Cardiac muscle cell (in vitro differentiated cells and primary cell): Measurements from ENCODE around the gene SAMD3. TPM values are rescaled to one million over a fixed set of nuclear protein-coding genes. Genes with fewer than 3 reads are reported as not detected.

ENCODE experiments used
- DNase-seq, 2 donors: peaks; one replicate each; pipeline versions ENCODE4 v3.0.0 to v3.0.0-alpha.2; 2010 to 2017; ENCODE audit warnings: low read depth in 1 of 2, low spot score in 1 of 2
- H3K27ac ChIP-seq: fragments of 200-600 bp; sonication (generic); 2 replicates; pipeline ENCODE4 v1.5.1; 2016
- H3K27me3 ChIP-seq: fragments of 200-600 bp; sonication (generic); 2 replicates; pipeline ENCODE4 v1.6.0; 2016; ENCODE audit warnings: control low read depth
- H3K36me3 ChIP-seq: fragments of 200-600 bp; sonication (generic); 2 replicates; pipeline ENCODE4 v1.5.1; 2016; ENCODE audit warnings: control low read depth
- H3K4me1 ChIP-seq: fragments of 200-600 bp; sonication (generic); 2 replicates; pipeline ENCODE4 v1.8.1; 2017; ENCODE audit warnings: low read depth, mild to moderate bottlenecking, mixed run types
- H3K4me3 ChIP-seq: fragments of 200-600 bp; sonication (generic); 2 replicates; pipeline ENCODE4 v1.5.1; 2016; ENCODE audit warnings: mild to moderate bottlenecking
- H3K9me3 ChIP-seq: fragments of 200-600 bp; sonication (generic); 2 replicates; pipeline ENCODE4 v1.5.1; 2017; ENCODE audit warnings: low read depth, mild to moderate bottlenecking, control low read depth
- polyA plus RNA-seq: library from polyadenylated mRNA; unstranded; fragments of >200 nt; fragmentation: Nextera tagmentation; extraction: Ambion mirVana; gene quantifications from 2 replicates; pipeline ENCODE4 v1.2.1, GENCODE V29; 2016
- total RNA-seq: library from RNA; depleted of rRNA; stranded (reverse); fragments of >200 nt; gene quantifications from 2 replicates; pipeline ENCODE4 v1.2.3, GENCODE V29; 2016
- TF ChIP-seq, protein P1 (sequence below): IDR thresholded peaks from 2 replicates; pipeline ENCODE4 v1.5.1; 2012; ENCODE audit warnings: low read depth, mild to moderate bottlenecking, low read length

SAMD3 gene
- total and polyA plus RNA-seq, 2 experiments from 2014 or later = not detected

DNA sequence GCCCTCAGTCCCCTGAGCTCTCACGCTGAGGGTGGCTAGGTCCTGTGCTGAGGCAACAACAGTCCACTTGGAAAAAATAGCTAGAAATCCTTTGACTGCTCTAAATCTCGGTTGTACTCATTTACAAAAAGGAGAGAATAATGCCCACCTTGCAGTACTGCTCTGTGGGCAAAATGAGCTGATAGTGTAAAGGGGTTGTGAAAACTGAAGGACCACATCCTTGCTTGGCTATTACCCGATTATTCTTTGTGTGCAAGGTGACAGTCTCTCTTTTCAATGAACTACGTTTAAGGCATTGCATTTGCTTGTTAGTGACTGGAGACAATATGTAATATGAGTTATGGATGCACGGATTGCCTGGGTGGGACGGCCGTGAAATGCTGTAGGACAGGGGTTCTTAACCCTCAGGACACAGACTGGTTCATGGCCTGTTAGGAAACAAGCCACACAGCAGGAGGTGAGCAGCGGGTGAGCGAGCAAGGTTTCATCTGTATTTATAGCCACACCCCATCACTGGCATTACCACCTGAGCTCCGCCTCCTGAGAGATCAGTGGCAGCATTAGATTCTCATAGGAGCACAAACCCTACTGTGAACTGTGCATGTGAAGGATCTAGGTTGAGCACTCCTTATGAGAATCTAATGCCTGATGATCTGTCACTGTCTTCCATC is 14.6 kb downstream of the SAMD3 start:
- no peaks in the 10 kb centered on the region for H3K4me1 ChIP-seq
- H3K9me3 ChIP-seq = no peaks in the 10 kb centered on the region
- TF ChIP-seq, protein P1, sequence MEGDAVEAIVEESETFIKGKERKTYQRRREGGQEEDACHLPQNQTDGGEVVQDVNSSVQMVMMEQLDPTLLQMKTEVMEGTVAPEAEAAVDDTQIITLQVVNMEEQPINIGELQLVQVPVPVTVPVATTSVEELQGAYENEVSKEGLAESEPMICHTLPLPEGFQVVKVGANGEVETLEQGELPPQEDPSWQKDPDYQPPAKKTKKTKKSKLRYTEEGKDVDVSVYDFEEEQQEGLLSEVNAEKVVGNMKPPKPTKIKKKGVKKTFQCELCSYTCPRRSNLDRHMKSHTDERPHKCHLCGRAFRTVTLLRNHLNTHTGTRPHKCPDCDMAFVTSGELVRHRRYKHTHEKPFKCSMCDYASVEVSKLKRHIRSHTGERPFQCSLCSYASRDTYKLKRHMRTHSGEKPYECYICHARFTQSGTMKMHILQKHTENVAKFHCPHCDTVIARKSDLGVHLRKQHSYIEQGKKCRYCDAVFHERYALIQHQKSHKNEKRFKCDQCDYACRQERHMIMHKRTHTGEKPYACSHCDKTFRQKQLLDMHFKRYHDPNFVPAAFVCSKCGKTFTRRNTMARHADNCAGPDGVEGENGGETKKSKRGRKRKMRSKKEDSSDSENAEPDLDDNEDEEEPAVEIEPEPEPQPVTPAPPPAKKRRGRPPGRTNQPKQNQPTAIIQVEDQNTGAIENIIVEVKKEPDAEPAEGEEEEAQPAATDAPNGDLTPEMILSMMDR = no peak
- no peak overlapping the region for H3K4me3 ChIP-seq
- H3K36me3 ChIP-seq = no peaks in the 10 kb centered on the region
- no peak overlapping the region for H3K27ac ChIP-seq
- H3K27me3 ChIP-seq = no peaks in the 10 kb centered on the region
- no peak for DNase-seq

DNA sequence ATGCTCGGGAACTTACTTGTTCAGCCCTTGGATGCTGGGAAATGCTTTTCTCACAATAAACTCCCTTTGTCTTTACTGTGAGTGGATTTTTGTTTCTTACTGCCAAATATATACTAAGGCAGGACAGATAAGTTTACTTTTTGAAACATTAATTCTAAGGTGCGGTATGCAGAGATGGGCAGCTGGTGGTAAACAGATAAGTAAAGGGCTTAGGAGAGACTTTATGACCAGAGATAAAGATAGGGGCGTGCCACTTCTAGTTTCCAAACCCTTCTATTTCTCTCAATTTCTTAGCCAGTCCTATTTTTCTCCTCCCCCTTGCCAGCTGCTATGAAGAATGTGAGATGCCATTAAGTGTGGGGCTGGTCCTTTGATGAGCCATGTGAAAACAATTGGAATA is 16.3 kb downstream of the SAMD3 start:
- Histone ChIP-seq H3K4me1 (no peaks in the 10 kb centered on the region), H3K27me3 (no peaks in the 10 kb centered on the region), H3K9me3 (no peaks in the 10 kb centered on the region), H3K36me3 (no peaks in the 10 kb centered on the region), H3K27ac (no peak overlapping the region), H3K4me3 (no peak overlapping the region)
- TF ChIP-seq, protein P1 = no peak
- no peak for DNase-seq

DNA sequence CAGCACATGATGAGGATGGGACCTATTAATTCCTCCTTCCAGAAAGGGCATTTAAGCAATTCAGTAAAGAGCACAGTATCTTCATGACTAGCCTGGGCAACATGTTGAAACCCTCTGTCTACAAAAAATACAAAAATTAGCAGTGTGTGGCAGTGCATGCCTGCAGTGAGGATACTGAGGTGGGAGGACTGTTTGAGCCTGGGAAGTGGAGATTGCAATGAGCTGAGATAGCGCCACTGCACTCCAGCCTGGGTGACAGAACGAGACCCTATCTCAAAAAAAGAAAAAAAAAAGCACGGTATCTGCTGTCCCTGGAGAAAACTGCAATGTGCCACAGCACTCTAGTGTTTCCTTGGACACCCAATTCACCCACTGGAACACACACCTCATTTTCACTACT is 18.4 kb downstream of the SAMD3 start:
- H3K27ac ChIP-seq = no peak overlapping the region
- H3K4me3 ChIP-seq = no peak overlapping the region
- DNase-seq = no peak
- TF ChIP-seq, protein P1 = no peak
- H3K27me3 ChIP-seq = no peaks in the 10 kb centered on the region
- H3K9me3 ChIP-seq = no peaks in the 10 kb centered on the region
- no peaks in the 10 kb centered on the region for H3K36me3 ChIP-seq
- no peaks in the 10 kb centered on the region for H3K4me1 ChIP-seq

DNA sequence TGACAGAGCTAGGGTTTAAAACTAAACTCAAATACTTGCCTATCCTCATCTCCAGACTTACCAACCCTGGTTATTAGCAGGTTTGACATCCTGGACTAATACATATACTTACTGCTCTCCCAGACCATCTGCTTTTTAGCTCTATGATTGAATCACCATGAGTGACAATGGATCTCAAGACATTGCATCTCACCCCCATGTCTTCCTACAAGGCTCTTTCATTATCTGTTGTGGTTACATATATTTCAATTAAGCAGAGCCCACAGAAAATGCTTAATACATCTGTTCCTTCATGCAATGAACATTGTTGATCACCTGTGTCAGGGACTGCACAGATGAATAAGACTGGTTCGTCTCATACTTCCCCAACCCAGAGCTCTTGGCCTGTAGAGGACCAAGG is 19.4 kb downstream of the SAMD3 start:
- H3K36me3 ChIP-seq = no peaks in the 10 kb centered on the region
- no peaks in the 10 kb centered on the region for H3K27me3 ChIP-seq
- H3K4me1 ChIP-seq = no peaks in the 10 kb centered on the region
- no peak overlapping the region for H3K27ac ChIP-seq
- TF ChIP-seq, protein P1 = no peak
- no peak overlapping the region for H3K4me3 ChIP-seq
- H3K9me3 ChIP-seq = no peaks in the 10 kb centered on the region
- DNase-seq = no peak

- H3K9me3 ChIP-seq = no peaks in the 10 kb centered on the region
- DNase-seq = peak in 1 of 2 donors; percentile 5
Measured at GRCh38 chr6:130202782-130203181, 20.0 kb downstream of the SAMD3 start.

More at GRCh38 chr6:130202782-130203181, 20.0 kb downstream of the SAMD3 start:
- TF ChIP-seq, protein P1 = no peak
- Histone ChIP-seq H3K27ac (no peak overlapping the region), H3K4me1 (no peaks in the 10 kb centered on the region), H3K36me3 (no peaks in the 10 kb centered on the region), H3K4me3 (no peak overlapping the region), H3K27me3 (no peaks in the 10 kb centered on the region)
